T-helper 1 cell treated with Interleukin-12 subunit alpha and Interleukin-12 subunit beta and Interleukin-4 antibody, amounts not matched to agents 30 μg/mL and 1 μg/mL, for 36 hours (primary cell): Measurements from ENCODE around the gene WTIP.
A peak's percentile ranks its signal among the peaks of the same experiment; 100 is the strongest.
"Not testable (repeated sequence)": the region's sequence is repeated elsewhere in the genome, so short reads cannot be mapped to it uniquely, and the experiment has no call there.

Experiments used
- H3K27ac Mint-ChIP-seq: one replicate; pipeline ENCODE4 v1.8.0; 2021; ENCODE audit warnings: mild to moderate bottlenecking, mixed read lengths
- H3K27me3 Mint-ChIP-seq: one replicate; pipeline ENCODE4 v1.8.0; 2021; ENCODE audit warnings: low read depth, mixed read lengths
- H3K36me3 Mint-ChIP-seq: one replicate; pipeline ENCODE4 v1.8.0; 2021; ENCODE audit warnings: low read depth, mixed read lengths
- H3K4me1 Mint-ChIP-seq: one replicate; pipeline ENCODE4 v1.8.0; 2021; ENCODE audit warnings: low read depth, mixed read lengths
- H3K4me3 Mint-ChIP-seq: one replicate; pipeline ENCODE4 v1.8.0; 2021; ENCODE audit warnings: mild to moderate bottlenecking, moderate library complexity, mixed read lengths
- H3K9me3 Mint-ChIP-seq: one replicate; pipeline ENCODE4 v1.8.0; 2021; ENCODE audit warnings: mixed read lengths

Gene WTIP

DNA sequence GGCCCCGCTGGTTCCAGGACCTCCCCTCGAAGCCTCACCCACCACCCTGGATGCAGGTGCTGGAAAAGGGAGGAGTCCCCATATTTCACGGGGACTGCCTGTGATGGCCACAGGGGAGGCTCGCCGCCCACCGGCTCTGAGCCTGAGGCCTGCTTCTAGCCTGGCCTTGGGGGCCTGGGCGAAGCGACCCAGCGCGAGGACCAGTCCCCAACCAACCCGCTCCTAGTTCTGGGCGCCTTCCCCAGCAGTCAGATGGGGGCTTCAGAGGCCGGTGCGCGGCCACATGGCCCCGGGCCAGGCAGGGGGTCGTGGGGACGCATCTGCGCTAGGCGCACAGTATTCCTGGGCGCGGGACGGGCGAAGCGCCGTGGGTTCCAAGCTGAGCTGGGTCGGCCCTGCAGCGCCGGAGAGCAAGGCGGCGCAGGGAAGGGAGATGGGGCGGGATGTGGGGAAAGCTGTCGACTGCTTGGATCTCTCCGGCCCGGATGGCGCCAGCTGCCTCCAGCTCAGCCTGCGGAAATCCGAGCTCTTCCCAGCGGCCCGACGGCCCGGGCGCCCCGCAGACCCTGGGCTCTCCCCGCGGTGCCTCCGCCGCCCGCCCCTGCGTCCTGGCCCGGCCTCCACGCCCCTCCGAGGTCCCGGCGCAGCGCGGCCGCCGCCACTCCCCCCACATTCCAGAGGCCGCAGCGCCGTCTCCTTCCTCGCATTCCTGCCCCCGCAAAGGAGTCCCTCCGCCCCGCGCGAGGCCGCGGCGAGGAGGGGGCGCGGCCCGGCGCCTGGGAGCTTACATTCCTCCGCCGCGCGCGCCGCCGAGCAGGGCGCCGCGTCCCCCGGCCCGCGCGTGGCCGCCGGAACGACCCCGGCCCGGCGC is at the start of gene WTIP:
Gene WTIP (plus strand): TSS at position 788 of the 871 bp plus-strand sequence. CDS start 217 bp downstream, outside the sequence.
- H3K4me1 Mint-ChIP-seq: peaks cover 3% of the 10 kb centered on the region
- peaks cover 52% of the 10 kb centered on the region for H3K27me3 Mint-ChIP-seq
- H3K27ac Mint-ChIP-seq: no peak within 1 kb of the TSS
- peaks cover 2% of the 10 kb centered on the region for H3K36me3 Mint-ChIP-seq
- H3K9me3 Mint-ChIP-seq: no peaks in the 10 kb centered on the region
- peak within 1 kb of the TSS; percentile 57 for H3K4me3 Mint-ChIP-seq

DNA sequence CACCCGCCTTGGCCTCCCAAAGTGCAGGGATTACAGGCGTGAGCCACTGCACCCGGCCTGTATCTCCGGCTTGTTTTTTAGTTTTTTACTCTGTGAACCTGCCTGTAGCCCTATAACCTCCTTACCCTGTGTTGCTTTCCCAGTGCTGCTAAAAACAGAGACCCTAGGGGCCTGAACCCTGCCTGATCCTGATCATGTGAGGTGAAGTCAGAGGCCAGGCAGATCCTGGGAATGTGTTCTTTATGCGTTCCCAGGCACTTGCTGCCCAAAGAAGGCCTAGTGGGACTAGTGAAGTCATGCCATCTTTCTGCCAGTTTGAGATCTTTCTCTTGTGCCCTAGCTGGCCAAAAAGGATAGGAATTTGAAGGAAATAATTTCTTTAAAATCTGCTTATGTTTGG is 48.8 kb upstream of the WTIP start:
- peaks cover 19% of the 10 kb centered on the region for H3K36me3 Mint-ChIP-seq
- no peak overlapping the region for H3K4me3 Mint-ChIP-seq
- no peaks in the 10 kb centered on the region for H3K27me3 Mint-ChIP-seq
- no peak overlapping the region for H3K27ac Mint-ChIP-seq
- H3K4me1 Mint-ChIP-seq: peaks cover 26% of the 10 kb centered on the region
- no peaks in the 10 kb centered on the region for H3K9me3 Mint-ChIP-seq

DNA sequence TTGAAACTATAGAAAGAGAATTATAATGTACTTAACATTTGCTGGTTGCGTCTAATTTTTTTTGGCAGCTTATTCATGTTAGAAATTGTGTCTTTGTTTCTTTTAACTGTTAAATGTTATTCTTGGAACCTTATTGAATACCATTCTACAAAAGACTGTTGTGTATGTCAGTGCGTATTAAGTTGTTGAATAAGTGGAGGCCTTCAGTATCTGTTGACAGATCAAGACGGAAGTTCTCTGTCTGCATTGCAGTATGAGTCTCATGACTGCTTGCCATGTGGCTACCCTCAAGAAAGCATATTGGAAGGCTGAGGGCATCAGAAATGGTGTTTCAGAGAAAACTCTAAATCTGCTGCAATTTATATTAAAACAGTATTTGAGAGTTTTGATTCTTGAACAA is 44.8 kb upstream of the WTIP start:
- no peak overlapping the region for H3K27ac Mint-ChIP-seq
- no peaks in the 10 kb centered on the region for H3K9me3 Mint-ChIP-seq
- H3K4me3 Mint-ChIP-seq: no peak overlapping the region
- peaks cover 34% of the 10 kb centered on the region for H3K36me3 Mint-ChIP-seq
- H3K27me3 Mint-ChIP-seq: no peaks in the 10 kb centered on the region
- peaks cover 8% of the 10 kb centered on the region for H3K4me1 Mint-ChIP-seq

DNA sequence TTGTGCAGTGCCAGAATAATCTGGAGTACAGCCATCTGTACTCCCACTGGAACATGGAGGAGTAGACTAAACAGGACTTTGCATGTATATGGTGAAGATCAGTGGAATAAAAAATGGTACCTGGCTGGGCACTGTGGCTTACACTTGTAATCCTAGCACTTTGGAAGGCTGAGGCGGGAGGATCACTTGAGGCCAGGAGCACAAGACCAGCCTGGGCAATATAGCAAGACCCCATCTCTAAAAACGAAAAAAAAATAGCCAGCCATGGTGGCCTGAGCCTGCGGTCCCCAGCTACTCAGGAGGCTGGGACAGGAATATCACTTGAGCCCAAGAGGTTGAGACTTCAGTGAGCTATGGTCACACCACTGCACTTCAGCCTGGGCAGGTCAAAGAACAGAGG is 33.4 kb upstream of the WTIP start:
- no peaks in the 10 kb centered on the region for H3K9me3 Mint-ChIP-seq
- peak overlapping the region; percentile 61 for H3K27ac Mint-ChIP-seq
- H3K36me3 Mint-ChIP-seq: peaks cover 57% of the 10 kb centered on the region
- peaks cover 4% of the 10 kb centered on the region for H3K4me1 Mint-ChIP-seq
- no peaks in the 10 kb centered on the region for H3K27me3 Mint-ChIP-seq
- H3K4me3 Mint-ChIP-seq: no peak overlapping the region

DNA sequence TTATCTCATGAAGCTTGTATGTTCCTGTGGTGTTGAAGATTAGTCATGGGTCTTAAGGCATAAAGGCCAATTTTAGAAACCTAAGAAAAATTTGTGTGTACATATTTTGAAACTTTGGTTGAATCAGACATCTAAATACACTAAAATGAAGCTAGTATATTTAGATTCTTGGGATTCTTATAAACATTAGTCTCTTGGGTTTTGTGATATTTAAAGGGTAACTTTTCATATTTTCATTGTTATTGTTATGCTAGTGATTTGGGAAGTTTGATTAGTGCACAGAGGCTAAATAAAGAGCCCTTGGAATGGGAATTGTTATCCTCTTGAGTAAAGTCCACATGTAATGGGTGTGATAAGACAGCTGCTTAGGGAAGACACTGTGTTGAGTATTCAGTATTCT is 28.8 kb upstream of the WTIP start:
- H3K27me3 Mint-ChIP-seq: no peaks in the 10 kb centered on the region
- H3K4me1 Mint-ChIP-seq: peaks cover 8% of the 10 kb centered on the region
- no peak overlapping the region for H3K27ac Mint-ChIP-seq
- H3K36me3 Mint-ChIP-seq: peaks cover 44% of the 10 kb centered on the region
- H3K4me3 Mint-ChIP-seq: no peak overlapping the region
- no peaks in the 10 kb centered on the region for H3K9me3 Mint-ChIP-seq

DNA sequence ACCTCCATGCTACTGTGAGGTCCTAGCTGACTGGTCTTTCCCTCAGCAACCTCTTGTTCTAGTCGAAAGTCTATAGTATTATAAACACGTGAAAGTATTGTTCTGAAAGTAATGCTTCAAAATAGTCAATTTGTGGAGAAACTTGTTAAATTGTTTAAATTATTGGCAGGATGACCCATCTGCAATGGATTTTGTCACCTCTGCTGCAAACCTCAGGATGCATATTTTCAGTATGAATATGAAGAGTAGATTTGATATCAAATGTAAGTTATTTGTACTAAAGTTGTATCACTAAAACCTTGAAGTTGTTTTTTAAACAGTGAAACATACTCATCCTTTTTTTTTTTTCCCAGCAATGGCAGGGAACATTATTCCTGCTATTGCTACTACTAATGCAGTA is 27.5 kb upstream of the WTIP start:
- H3K4me3 Mint-ChIP-seq: no peak overlapping the region
- H3K27ac Mint-ChIP-seq: no peak overlapping the region
- H3K4me1 Mint-ChIP-seq: peaks cover 9% of the 10 kb centered on the region
- no peaks in the 10 kb centered on the region for H3K27me3 Mint-ChIP-seq
- no peaks in the 10 kb centered on the region for H3K9me3 Mint-ChIP-seq
- H3K36me3 Mint-ChIP-seq: peaks cover 44% of the 10 kb centered on the region

- no peak overlapping the region for H3K27ac Mint-ChIP-seq
- no peak overlapping the region for H3K4me3 Mint-ChIP-seq
- H3K9me3 Mint-ChIP-seq: no peaks in the 10 kb centered on the region
- peaks cover 9% of the 10 kb centered on the region for H3K4me1 Mint-ChIP-seq
- no peaks in the 10 kb centered on the region for H3K27me3 Mint-ChIP-seq
- H3K36me3 Mint-ChIP-seq: peaks cover 45% of the 10 kb centered on the region
Measured at GRCh38 chr19:34454685-34455084, 26.9 kb upstream of the WTIP start.

DNA sequence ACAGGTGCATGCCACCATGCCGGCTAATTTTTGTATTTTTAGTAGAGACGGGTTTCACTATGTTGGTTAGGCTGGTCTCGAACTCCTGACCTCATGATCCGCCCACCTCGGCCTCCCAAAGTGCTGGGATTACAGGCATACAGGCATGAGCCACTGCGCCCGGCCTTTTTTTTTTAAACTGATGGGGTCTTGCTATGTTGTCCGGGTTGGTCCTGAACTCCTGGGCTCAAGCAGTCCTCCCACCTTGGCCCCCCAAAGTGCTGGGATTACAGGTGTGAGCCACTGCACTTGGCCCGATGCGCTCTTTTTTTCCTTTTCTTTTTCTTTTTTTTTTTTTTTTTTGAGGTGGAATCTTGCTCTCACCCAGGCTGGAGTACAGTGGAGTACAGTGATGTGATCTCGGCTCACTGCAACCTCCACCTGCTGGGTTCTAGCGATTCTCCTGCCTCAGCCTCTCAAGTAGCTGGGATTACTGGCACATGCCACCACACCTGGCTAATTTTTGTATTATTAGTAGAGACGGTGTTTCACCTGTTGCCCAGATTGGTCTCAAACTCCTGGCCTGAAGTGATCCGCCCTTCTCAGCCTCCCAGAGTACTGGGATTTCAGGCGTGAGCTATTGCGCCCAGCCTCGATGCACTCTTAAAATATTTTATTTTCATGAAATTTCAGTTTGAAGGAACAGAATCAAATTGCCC is 25.6 kb upstream of the WTIP start:
- H3K36me3 Mint-ChIP-seq: peaks cover 51% of the 10 kb centered on the region
- not testable (repeated sequence) for H3K4me1 Mint-ChIP-seq, H3K9me3 Mint-ChIP-seq, H3K4me3 Mint-ChIP-seq, H3K27me3 Mint-ChIP-seq, H3K27ac Mint-ChIP-seq

- no peaks in the 10 kb centered on the region for H3K27me3 Mint-ChIP-seq
- H3K27ac Mint-ChIP-seq: no peak overlapping the region
- H3K4me3 Mint-ChIP-seq: no peak overlapping the region
- H3K9me3 Mint-ChIP-seq: no peaks in the 10 kb centered on the region
- peaks cover 10% of the 10 kb centered on the region for H3K4me1 Mint-ChIP-seq
- H3K36me3 Mint-ChIP-seq: peaks cover 59% of the 10 kb centered on the region
Measured at GRCh38 chr19:34457446-34457845, 24.1 kb upstream of the WTIP start.

GRCh38 chr19:34458677-34459076 is 22.9 kb upstream of the WTIP start:
- no peaks in the 10 kb centered on the region for H3K9me3 Mint-ChIP-seq
- no peak overlapping the region for H3K27ac Mint-ChIP-seq
- H3K36me3 Mint-ChIP-seq: peaks cover 60% of the 10 kb centered on the region
- H3K4me1 Mint-ChIP-seq: peaks cover 10% of the 10 kb centered on the region
- no peak overlapping the region for H3K4me3 Mint-ChIP-seq
- H3K27me3 Mint-ChIP-seq: no peaks in the 10 kb centered on the region

- Mint-ChIP-seq H3K9me3 (no peaks in the 10 kb centered on the region), H3K27ac (no peak overlapping the region), H3K36me3 (peaks cover 61% of the 10 kb centered on the region), H3K27me3 (no peaks in the 10 kb centered on the region), H3K4me1 (peaks cover 10% of the 10 kb centered on the region), H3K4me3 (no peak overlapping the region)
Measured at GRCh38 chr19:34459614-34460013, 21.9 kb upstream of the WTIP start.

DNA sequence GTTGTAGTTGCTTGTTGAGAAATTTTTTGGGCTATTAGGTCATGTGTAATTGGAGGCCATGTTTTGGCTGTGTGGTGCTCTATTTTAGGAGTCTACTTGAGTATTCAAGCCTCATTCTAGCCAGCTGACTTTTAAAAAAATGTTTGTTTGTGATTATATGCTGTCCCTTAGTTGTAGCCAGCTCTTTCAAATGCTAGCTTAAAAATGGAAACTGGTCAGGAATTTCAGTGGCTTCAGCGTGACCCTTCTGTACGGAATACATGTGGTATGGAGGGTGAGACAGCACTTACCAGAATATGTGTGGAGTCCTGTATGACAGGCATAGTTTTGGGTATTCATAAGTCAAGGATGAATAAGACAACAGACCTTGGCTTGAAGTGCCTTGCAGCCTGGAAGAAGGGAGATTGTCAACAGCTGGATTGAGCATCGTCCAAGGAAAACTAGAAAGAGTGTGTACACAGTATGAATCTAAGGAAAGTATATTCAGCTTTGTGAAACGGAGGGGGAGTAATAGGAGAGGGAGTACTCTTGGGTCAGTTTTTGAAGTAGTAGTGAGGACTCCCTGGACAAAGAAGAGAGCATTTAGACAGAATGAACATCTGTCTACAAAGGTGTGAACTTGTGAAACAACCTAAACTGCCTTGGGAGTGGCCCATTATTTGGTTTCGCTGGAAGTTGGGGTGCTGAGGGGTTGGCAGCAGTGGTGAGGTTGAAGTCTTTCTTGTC is 20.0 kb upstream of the WTIP start:
- no peaks in the 10 kb centered on the region for H3K9me3 Mint-ChIP-seq
- no peak overlapping the region for H3K4me3 Mint-ChIP-seq
- H3K27ac Mint-ChIP-seq: peak overlapping the region; percentile 13
- no peaks in the 10 kb centered on the region for H3K27me3 Mint-ChIP-seq
- H3K36me3 Mint-ChIP-seq: peaks cover 63% of the 10 kb centered on the region
- peaks cover 8% of the 10 kb centered on the region for H3K4me1 Mint-ChIP-seq

- H3K27ac Mint-ChIP-seq, H3K4me1 Mint-ChIP-seq, H3K9me3 Mint-ChIP-seq, H3K4me3 Mint-ChIP-seq, H3K27me3 Mint-ChIP-seq: not testable (repeated sequence)
- H3K36me3 Mint-ChIP-seq: peaks cover 61% of the 10 kb centered on the region
Measured at GRCh38 chr19:34464785-34465184, 16.8 kb upstream of the WTIP start.

DNA sequence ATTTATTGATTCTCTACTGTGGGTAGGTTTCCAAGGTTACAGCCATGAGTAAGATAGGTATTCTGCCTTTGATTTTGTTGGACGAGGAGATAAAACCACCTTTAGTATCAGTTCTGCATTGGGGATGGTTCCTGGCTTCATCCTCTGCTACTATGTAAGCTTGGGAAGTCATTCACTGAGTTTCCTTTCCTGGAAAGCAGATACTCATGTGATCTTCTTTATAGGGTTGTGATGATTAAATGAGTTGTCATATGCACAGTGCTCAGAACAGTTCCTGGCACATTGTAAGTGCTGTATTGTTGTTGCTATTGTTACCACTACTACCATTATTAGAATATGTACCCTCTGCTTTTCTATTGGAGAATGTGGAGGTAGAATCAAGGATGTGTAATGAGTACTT is 13.1 kb upstream of the WTIP start:
- Mint-ChIP-seq H3K4me3 (no peak overlapping the region), H3K4me1 (no peaks in the 10 kb centered on the region), H3K36me3 (peaks cover 48% of the 10 kb centered on the region), H3K27ac (no peak overlapping the region), H3K9me3 (no peaks in the 10 kb centered on the region), H3K27me3 (no peaks in the 10 kb centered on the region)

GRCh38 chr19:34469026-34469425 is 12.5 kb upstream of the WTIP start:
- H3K4me1 Mint-ChIP-seq, H3K4me3 Mint-ChIP-seq, H3K9me3 Mint-ChIP-seq, H3K27me3 Mint-ChIP-seq, H3K27ac Mint-ChIP-seq: not testable (repeated sequence)
- H3K36me3 Mint-ChIP-seq: peaks cover 47% of the 10 kb centered on the region
